Stimulated activated CD4-positive, alpha-beta T cell treated with anti-CD3 and anti-CD28 coated beads, Interleukin-15, amount 100 ng/mL, for 48 hours (primary cell): ENCODE data around the gene ALDH1A3.

Experiments
- DNase-seq, 2 donors: peaks; one replicate each; pipeline ENCODE4 v3.0.0-alpha.2; 2020; ENCODE audit warnings: low read depth in 2 of 2

The ALDH1A3 gene

GRCh38 chr15:100951965-100952364, 72.3 kb downstream of the ALDH1A3 start:
- no peak for DNase-seq

- DNase-seq: no peak
These were observed 72.9 kb downstream of the ALDH1A3 start for GRCh38 chr15:100952566-100952965.

GRCh38 chr15:100958326-100959065, 78.9 kb downstream of the ALDH1A3 start:
- no peak for DNase-seq

GRCh38 chr15:100959066-100960050, 79.7 kb downstream of the ALDH1A3 start:
- DNase-seq: no peak
